ENCODE measurements around the gene ASCL5.

DNA sequence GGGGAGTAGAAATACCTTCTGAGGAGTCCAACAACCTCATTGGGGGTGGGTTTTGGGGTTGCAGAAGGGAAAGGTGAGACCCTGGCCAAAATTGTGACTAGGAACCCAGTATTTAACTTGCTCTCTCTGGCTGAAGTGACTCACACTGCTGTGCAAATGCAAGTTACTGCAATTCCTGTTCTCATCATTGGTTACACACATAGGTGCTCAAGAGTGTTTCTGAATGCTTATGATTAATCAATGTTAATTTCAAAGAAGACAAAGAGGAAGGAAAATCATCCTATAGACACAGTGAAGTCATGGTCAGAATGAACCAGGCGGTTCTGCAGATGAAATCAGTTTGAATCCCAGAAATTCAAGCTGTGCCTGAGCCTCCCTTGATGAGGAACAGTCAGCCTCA is 3.1 kb downstream of the ASCL5 start:
- no peak for TF ChIP-seq POLR2A (IDR thresholded peaks at IDR 0.05; ENCODE audit: low read length)
- no peak for TF ChIP-seq GATA1 (IDR thresholded peaks at IDR 0.05; ENCODE audit: low read depth, low read length)

All from erythroblast (primary cell).